ENCODE data around the gene ABCC10. TPM values are rescaled to one million over a fixed set of nuclear protein-coding genes. Genes with fewer than 3 reads are reported as not detected.

Gene ABCC10
- total RNA-seq, 1 experiment from 2014 or later: 31.8 TPM

GRCh38 chr6:43481075-43481474 is 53.7 kb downstream of the ABCC10 start:
- Histone ChIP-seq H4K8ac (replicated peaks; ENCODE audit: insufficient read length, low read depth, low read length) (no peak overlapping the region), H3K56ac (ENCODE audit: insufficient read length, low read depth, low read length) (no peak overlapping the region), H3K4ac (ENCODE audit: low read depth, low read length) (no peak overlapping the region), H2BK15ac (ENCODE audit: low read depth, low read length) (0 out of 2 replicates have a peak overlapping the region, but pooled peaks have one; percentile 75), H3K23ac (ENCODE audit: insufficient read length, low read depth, low read length) (no peak overlapping the region), H3K9me3 (ENCODE audit: control insufficient read depth, low read depth, low read length) (no peaks in the 10 kb centered on the region), H2AFZ (ENCODE audit: low read length) (no peak overlapping the region), H3K79me2 (ENCODE audit: insufficient read depth, low read length) (peaks cover 27% of the 10 kb centered on the region), H4K20me1 (ENCODE audit: control insufficient read depth, insufficient read depth, insufficient read length) (no peaks in the 10 kb centered on the region), H3K14ac (ENCODE audit: insufficient read depth, low read length) (no peak overlapping the region), H3K79me1 (ENCODE audit: insufficient read depth, low read depth, low read length, poor library complexity, severe bottlenecking) (peaks cover 10% of the 10 kb centered on the region), H3K23me2 (ENCODE audit: insufficient read length, low read depth, low read length, poor library complexity, severe bottlenecking) (peaks cover 10% of the 10 kb centered on the region), H2BK120ac (ENCODE audit: low read depth, low read length, poor library complexity, severe bottlenecking) (no peak overlapping the region), H3T11ph (ENCODE audit: low read length) (no peak overlapping the region), H4K5ac (ENCODE audit: insufficient read length, low read depth, low read length) (no peak overlapping the region), H2BK20ac (ENCODE audit: low read depth, low read length, poor library complexity, severe bottlenecking) (no peak overlapping the region), H3K4me1 (ENCODE audit: insufficient read depth, low read length) (peaks cover 15% of the 10 kb centered on the region; the same call in 1 of the 2 replicates), H2BK5ac (ENCODE audit: insufficient read length, low read length) (no peak overlapping the region), H3K4me2 (ENCODE audit: insufficient read depth, insufficient read length, low read length) (no peak overlapping the region), H2AK5ac (ENCODE audit: insufficient read length, low read length) (no peak overlapping the region), H3K27me3 (ENCODE audit: insufficient read depth, low read length) (no peaks in the 10 kb centered on the region), H3K27ac (ENCODE audit: insufficient read length, low read depth, low read length) (no peak overlapping the region), H3K9ac (ENCODE audit: extremely low read depth, insufficient read length, low read length) (peak overlapping the region; percentile 13), H2BK12ac (ENCODE audit: insufficient read length, low read depth, low read length) (no peak overlapping the region), H4K91ac (ENCODE audit: insufficient read length, low read depth, low read length) (no peak overlapping the region), H3K18ac (ENCODE audit: insufficient read length, low read depth, low read length) (no peak overlapping the region)
- DNase-seq: no peak
- TF ChIP-seq, protein P1, sequence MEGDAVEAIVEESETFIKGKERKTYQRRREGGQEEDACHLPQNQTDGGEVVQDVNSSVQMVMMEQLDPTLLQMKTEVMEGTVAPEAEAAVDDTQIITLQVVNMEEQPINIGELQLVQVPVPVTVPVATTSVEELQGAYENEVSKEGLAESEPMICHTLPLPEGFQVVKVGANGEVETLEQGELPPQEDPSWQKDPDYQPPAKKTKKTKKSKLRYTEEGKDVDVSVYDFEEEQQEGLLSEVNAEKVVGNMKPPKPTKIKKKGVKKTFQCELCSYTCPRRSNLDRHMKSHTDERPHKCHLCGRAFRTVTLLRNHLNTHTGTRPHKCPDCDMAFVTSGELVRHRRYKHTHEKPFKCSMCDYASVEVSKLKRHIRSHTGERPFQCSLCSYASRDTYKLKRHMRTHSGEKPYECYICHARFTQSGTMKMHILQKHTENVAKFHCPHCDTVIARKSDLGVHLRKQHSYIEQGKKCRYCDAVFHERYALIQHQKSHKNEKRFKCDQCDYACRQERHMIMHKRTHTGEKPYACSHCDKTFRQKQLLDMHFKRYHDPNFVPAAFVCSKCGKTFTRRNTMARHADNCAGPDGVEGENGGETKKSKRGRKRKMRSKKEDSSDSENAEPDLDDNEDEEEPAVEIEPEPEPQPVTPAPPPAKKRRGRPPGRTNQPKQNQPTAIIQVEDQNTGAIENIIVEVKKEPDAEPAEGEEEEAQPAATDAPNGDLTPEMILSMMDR (conservative IDR thresholded peaks at IDR 0.05): no peak
- Mint-ChIP-seq H3K27ac (peak overlapping the region in 2 of 3 experiments; percentile 22 to 37; a peak in 2 of 7 replicates), H3K9me3 (no peaks in the 10 kb centered on the region), H3K36me3 (ENCODE audit: insufficient read depth in 1 of 3, low read depth in 3 of 3) (peaks cover 0 to 3% (median 2%) of the 10 kb centered on the region in 3 experiments; a peak in 2 of 7 replicates), H3K4me3 (no peak overlapping the region), H3K27me3 (ENCODE audit: low read depth) (no peaks in the 10 kb centered on the region), H3K4me1 (peaks cover 44 to 50% of the 10 kb centered on the region in 2 experiments)
- WGBS (ENCODE audit: extremely low coverage, insufficient read length, low lambda C conversion rate): no CpG with 5 or more reads among the region's 2 CpGs
